ENCODE measurements around the gene MIB2. TPM values are rescaled to one million over a fixed set of nuclear protein-coding genes. Genes with fewer than 3 reads are reported as not detected.
"Not testable (repeated sequence)": the region's sequence is repeated elsewhere in the genome, so short reads cannot be mapped to it uniquely, and the experiment has no call there.

The MIB2 gene
- total and polyA plus RNA-seq, 2 donors (not counting 1 experiment from before 2014, with no cell fraction given), result 7.1 to 74.3 TPM

GRCh38 chr1:1594602-1595260 lies 20.6 kb upstream of the MIB2 start:
- Histone ChIP-seq H3K36me3 (ENCODE audit: control insufficient read depth, insufficient read depth, low read length) (no peaks in the 10 kb centered on the region), H3K27me3 (ENCODE audit: control insufficient read depth, insufficient read depth, low read length) (peaks cover 8% of the 10 kb centered on the region), H3K9me3 (ENCODE audit: control insufficient read depth, insufficient read depth, low read depth, low read length) (no peaks in the 10 kb centered on the region), H3K27ac (ENCODE audit: insufficient read depth, low read length) (no peak overlapping the region), H3K9ac (ENCODE audit: insufficient read depth, low read length) (no peak overlapping the region), H3K4me3 (replicated peaks in 1 of 4; ENCODE audit: control extremely low read depth in 1 of 4, insufficient read depth in 1 of 4, low read depth in 3 of 4, low read length in 4 of 4) (no peak overlapping the region), H3K79me2 (ENCODE audit: control insufficient read depth, insufficient read depth, low read length) (no peaks in the 10 kb centered on the region), H4K20me1 (ENCODE audit: control insufficient read depth, extremely low read depth, insufficient read depth, low read length) (no peaks in the 10 kb centered on the region), H2AFZ (ENCODE audit: low read length) (no peak overlapping the region), H3K4me2 (ENCODE audit: extremely low read depth, insufficient read depth, low read length) (no peak overlapping the region), H3K4me1 (ENCODE audit: control insufficient read depth, extremely low read depth, insufficient read depth, low read length) (peaks cover 2% of the 10 kb centered on the region)
- TF ChIP-seq CTCF (conservative IDR thresholded peaks at IDR 0.05 in 1 of 2, IDR thresholded peaks at IDR 0.05 in 1 of 2; ENCODE audit: low read depth in 1 of 2, low read length in 2 of 2) (no peak), EZH2 (IDR thresholded peaks at IDR 0.05; ENCODE audit: low read length, missing control alignments) (no peak)
- DNase-seq (ENCODE audit: low read depth in 2 of 2), result no peak

- H3K27me3 ChIP-seq (ENCODE audit: control insufficient read depth, insufficient read depth, low read length), result not testable (repeated sequence)
Measured at GRCh38 chr1:1595341-1595740, 20.0 kb upstream of the MIB2 start.

GRCh38 chr1:1596493-1597274 lies 18.6 kb upstream of the MIB2 start:
- Histone ChIP-seq H3K4me1 (ENCODE audit: control insufficient read depth, extremely low read depth, insufficient read depth, low read length) (peaks cover 2% of the 10 kb centered on the region), H3K4me3 (replicated peaks in 1 of 4; ENCODE audit: control extremely low read depth in 1 of 4, insufficient read depth in 1 of 4, low read depth in 3 of 4, low read length in 4 of 4) (no peak overlapping the region), H3K27me3 (ENCODE audit: control insufficient read depth, insufficient read depth, low read length) (peaks cover 12% of the 10 kb centered on the region), H3K9me3 (ENCODE audit: control insufficient read depth, insufficient read depth, low read depth, low read length) (no peaks in the 10 kb centered on the region), H3K79me2 (ENCODE audit: control insufficient read depth, insufficient read depth, low read length) (no peaks in the 10 kb centered on the region), H2AFZ (ENCODE audit: low read length) (no peak overlapping the region), H3K9ac (ENCODE audit: insufficient read depth, low read length) (no peak overlapping the region), H3K4me2 (ENCODE audit: extremely low read depth, insufficient read depth, low read length) (no peak overlapping the region), H3K27ac (ENCODE audit: insufficient read depth, low read length) (no peak overlapping the region), H4K20me1 (ENCODE audit: control insufficient read depth, extremely low read depth, insufficient read depth, low read length) (no peaks in the 10 kb centered on the region), H3K36me3 (ENCODE audit: control insufficient read depth, insufficient read depth, low read length) (no peaks in the 10 kb centered on the region)
- TF ChIP-seq CTCF (conservative IDR thresholded peaks at IDR 0.05 in 1 of 2, IDR thresholded peaks at IDR 0.05 in 1 of 2; ENCODE audit: low read depth in 1 of 2, low read length in 2 of 2) (no peak), EZH2 (IDR thresholded peaks at IDR 0.05; ENCODE audit: low read length, missing control alignments) (no peak)
- no peak for DNase-seq (ENCODE audit: low read depth in 2 of 2)

More at GRCh38 chr1:1595341-1595740, 20.0 kb upstream of the MIB2 start:
- not testable (repeated sequence) for H3K36me3 ChIP-seq (ENCODE audit: control insufficient read depth, insufficient read depth, low read length); DNase-seq (ENCODE audit: low read depth in 2 of 2); H3K4me1 ChIP-seq (ENCODE audit: control insufficient read depth, extremely low read depth, insufficient read depth, low read length); H4K20me1 ChIP-seq (ENCODE audit: control insufficient read depth, extremely low read depth, insufficient read depth, low read length); H3K79me2 ChIP-seq (ENCODE audit: control insufficient read depth, insufficient read depth, low read length); H2AFZ ChIP-seq (ENCODE audit: low read length); H3K9me3 ChIP-seq (ENCODE audit: control insufficient read depth, insufficient read depth, low read depth, low read length); H3K27ac ChIP-seq (ENCODE audit: insufficient read depth, low read length); H3K4me3 ChIP-seq (replicated peaks in 1 of 4; ENCODE audit: control extremely low read depth in 1 of 4, insufficient read depth in 1 of 4, low read depth in 3 of 4, low read length in 4 of 4); H3K4me2 ChIP-seq (ENCODE audit: extremely low read depth, insufficient read depth, low read length); H3K9ac ChIP-seq (ENCODE audit: insufficient read depth, low read length)
